ENCODE results near the gene ZNF442.
"Not testable (repeated sequence)": the region's sequence is repeated elsewhere in the genome, so short reads cannot be mapped to it uniquely, and the experiment has no call there.

The ZNF442 gene

DNA sequence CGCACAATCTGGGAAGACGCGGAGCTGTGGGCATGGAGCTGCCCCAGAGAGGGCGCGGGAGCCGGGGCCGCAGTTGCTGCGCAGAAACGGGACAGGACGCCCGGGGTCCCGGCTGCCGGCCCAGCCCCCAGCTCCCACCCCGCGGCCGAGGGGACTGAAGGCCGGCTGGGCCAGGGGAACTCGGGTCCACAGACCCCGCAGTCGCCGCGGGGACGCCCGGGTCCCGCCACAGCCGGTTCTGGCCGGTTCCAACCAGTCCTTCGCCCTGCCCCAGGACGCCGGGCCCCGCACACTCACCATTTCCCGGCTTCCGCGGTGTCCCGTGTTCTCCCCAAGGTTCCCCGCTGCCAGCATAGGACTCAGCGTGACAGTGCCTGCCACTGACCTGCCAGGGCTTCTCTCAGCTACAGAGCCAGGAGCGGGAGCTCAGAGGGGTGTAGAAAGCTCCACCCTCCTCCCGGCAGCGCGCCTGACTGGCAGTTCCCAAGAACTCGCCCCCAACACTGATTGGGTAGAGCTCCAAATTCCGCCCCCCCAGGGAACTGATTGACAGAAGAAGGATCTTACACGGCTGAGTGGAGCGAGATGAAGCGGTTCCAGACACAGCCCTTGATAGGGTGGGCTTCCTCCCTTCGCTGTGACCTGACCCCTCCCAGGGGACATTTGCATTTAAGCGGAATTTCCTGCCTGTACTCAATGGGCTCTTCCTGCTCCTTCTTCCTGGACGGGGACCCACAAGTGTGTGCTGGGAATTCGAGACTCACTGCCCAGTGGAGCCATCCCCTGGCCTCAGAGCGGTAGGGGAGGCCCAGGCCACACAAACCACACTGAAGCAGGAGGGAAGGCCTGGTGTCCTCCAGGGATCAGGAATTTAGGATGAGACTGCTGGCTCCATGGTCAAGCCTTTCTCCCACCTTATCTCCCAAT lies at the start of gene ZNF442:
ZNF442 (minus strand) TSS at position 448 of the 927 bp plus-strand sequence. CDS start 2,052 bp downstream, outside the sequence.
- in situ Hi-C loops (cut with MboI; ENCODE audit: low pct_unique_long_range_greater_than_20kb, low sequenced_read_pairs), result no loop called here
- peak; percentile 98 for DNase-seq

DNA sequence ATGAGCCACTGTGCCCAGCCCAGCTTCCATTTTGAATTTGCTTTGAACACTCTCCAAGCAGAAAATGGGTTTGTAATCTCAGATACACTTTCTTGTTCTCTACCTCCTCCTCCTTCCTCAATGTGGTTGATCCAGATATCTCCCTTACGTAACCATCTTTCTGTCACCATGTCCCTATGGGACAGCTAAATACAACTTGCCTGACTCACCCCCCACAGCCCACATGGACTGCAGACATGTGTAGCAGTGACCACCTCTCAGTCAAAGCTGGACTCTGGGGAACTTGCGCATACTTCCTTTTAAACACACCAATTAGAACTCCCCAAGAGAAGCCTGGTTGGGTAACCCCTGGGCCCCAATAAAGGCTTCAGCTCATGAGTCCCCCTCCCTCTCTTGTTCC lies 46.4 kb upstream of the ZNF442 start:
- no peak for DNase-seq
- in situ Hi-C loops (cut with MboI; ENCODE audit: low pct_unique_long_range_greater_than_20kb, low sequenced_read_pairs), result no loop called here

DNA sequence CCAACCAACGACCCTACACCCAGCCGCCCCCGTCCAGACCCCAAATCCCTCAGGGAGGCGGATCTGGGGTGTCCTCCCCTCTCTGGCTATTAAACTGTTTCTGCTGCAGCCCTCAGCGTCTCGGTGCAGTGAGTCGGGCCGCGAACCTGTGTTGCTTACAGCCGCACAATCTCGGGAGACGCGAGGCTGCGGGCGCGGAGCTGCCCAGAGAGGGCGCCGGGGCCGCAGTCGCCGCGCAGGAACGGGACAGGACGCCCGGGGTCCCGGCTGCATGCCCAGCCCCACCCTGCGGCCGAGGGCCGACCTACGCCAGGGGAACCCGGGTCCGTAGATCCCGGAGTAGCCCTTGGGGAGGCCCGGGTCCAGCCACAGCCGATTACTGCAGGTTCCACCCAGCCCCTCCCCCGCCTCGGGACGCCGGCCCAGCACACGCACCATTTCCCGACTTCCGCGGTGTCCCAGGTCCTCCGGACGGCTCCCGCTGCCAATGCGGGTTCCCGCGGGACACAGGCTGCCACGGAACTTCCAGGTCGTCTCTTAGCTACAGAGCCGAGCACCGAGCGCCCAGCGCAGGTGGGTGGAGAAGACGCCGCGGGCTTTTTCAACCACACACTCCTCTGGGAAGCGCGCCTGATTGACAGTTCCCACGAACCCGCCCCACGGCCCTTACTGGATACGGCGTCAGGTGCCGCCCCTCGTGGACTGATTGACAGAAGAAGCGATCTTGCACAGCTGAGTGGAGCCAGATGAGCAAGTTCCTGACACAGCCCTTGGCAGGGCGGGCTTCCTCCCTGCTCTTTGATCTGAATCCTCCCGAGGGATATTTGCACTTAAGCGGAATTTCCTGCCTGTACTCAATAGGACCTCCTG lies 35.4 kb upstream of the ZNF442 start, which contains the start of gene ZNF799:
ZNF799 (minus strand) TSS at position 639 of the 870 bp plus-strand sequence; CDS start at position 438, 201 bp downstream.
- in situ Hi-C loops (cut with MboI; ENCODE audit: low pct_unique_long_range_greater_than_20kb, low sequenced_read_pairs), result no loop called here
- peak; percentile 97 for DNase-seq

DNA sequence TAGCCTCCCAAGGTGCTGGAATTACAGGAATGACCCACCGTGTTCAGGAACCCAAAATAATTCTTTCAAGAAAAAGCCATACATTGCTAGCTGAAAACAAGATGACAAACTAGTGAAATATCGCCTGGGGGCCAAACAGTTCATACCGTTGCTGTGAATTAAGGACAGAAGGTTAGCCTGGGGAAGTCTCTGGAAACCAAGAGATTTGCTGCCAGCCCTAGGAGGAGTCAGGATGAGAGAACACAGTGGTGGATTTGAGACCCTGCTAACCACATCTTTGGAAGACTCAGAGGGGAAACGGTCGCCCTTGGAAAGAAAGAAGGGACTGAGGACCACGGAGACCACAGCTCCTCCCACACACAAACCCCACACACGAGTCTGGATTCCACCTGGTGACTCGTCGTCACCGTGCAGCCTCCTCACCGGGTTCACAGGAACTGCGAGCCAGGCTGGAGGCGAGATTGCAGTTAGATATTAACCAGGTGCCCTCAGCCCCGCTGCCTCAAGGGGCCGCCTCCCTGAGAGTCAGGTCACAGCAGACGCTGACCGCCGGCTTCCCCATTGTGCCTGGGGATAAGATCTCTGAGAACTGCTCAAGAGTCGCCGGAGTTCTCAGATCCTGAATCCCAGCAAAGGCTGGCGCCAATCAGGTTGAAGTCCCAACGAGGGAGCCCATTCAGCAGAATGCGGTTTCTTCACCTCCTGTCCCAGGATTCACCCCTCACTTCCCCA lies 34.6 kb upstream of the ZNF442 start:
- in situ Hi-C loops (cut with MboI; ENCODE audit: low pct_unique_long_range_greater_than_20kb, low sequenced_read_pairs), result not testable (repeated sequence)
- DNase-seq, result peak; percentile 38

DNA sequence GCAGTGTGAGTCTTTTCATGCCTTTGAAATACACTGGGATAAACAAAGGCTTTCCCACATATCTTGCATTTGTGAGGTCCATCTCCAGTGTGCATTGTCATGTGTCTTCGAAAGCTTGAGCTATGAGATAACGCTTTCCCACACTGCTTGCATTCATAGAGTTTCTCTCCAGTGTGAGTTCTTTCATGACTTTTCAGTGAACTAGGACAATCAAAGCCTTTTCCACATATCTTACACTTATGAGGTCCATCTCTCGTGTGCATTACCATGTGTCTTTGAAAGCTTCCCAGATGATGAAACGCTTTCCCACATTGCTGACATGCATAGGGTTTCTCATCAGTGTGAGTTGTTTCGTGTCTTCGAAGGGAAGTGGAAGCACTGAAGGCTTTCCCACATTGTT lies 25.7 kb upstream of the ZNF442 start:
- DNase-seq; in situ Hi-C loops (cut with MboI; ENCODE audit: low pct_unique_long_range_greater_than_20kb, low sequenced_read_pairs): not testable (repeated sequence)

DNA sequence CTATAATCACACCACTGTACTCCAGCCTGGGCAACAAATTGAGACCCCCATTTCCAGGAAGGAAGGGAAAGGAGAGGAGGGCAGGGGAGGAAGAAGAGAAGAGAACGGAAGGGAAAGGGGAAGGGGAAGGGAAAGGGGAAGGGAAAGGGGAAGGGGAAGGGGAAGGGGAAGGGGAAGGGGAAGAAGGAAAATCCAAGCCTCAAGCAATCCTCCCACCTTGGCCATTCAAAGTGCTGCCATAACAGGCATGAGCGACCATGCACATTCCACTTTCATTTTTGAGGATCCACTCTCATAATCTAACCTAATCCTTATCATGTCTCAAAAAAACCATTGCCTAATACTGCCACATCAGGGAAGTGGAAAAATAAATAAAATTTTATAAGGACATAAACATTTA lies 20.9 kb upstream of the ZNF442 start:
- in situ Hi-C loops (cut with MboI; ENCODE audit: low pct_unique_long_range_greater_than_20kb, low sequenced_read_pairs); DNase-seq: not testable (repeated sequence)

DNA sequence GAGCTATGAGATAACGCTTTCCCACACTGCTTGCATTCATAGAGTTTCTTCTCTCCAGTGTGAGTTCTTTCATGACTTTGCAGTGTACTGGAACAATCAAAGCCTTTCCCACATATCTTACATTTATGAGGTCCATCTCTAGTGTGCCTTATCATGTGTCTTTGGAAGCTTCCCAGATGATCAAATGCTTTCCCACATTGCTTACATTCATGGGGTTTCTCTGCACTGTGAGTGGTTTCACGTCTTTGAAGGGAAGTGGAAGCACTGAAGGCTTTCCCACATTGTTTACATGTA lies 14.9 kb upstream of the ZNF442 start:
- no peak for DNase-seq
- in situ Hi-C loops (cut with MboI; ENCODE audit: low pct_unique_long_range_greater_than_20kb, low sequenced_read_pairs), result no loop called here

DNA sequence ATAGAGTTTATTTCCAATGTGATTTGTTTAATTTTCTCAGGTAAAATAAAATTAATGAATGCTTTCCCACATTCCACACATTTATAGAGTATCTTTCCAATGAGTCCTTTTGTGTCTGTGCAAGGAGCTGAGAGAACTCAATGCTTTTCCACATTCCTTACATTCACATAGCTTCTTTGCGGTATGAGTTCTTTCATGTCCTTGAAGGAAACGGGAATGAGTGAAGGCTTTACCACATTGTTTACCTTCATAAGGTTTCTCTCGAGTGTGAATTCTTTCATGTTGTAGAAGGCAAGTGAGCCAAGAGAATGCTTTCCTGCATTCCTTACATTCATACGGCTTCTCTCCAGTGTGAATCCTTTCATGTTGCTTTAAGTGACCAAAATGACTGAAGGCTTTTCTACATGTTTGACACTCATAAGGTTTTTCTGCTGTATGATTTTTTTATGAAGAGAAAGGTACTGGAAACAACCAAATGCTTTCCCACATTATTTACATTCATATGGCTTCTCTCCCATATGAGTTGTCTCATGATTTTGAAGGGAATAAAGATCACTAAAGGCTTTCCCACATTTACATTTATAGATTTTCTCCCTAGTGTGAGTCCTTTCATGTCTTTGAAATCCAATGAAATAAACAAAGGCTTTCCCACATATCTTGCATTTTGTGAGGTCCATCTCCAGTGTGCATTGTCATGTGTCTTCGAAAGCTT lies 14.4 kb upstream of the ZNF442 start:
- DNase-seq, result no peak
- in situ Hi-C loops (cut with MboI; ENCODE audit: low pct_unique_long_range_greater_than_20kb, low sequenced_read_pairs), result no loop called here

DNA sequence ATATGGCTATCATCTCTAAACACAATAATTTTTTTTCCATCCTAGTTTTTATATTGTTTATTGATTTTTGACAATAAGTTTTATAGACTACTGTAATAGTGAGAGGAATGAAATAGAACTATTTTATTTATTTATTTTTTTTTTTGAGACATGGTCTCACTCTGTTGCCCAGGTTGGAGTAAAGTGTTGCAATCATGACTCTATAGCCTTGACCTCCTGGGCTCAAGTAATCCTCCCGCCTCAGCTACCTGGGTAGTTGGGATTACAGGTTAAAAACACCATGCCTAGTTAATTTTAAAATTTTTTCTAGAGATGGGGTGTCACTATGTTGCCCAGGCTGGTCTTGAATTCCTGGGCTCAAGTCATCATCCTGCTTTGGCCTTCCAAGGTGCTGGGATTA lies 8.5 kb upstream of the ZNF442 start:
- in situ Hi-C loops (cut with MboI; ENCODE audit: low pct_unique_long_range_greater_than_20kb, low sequenced_read_pairs), result no loop called here
- DNase-seq, result no peak

DNA sequence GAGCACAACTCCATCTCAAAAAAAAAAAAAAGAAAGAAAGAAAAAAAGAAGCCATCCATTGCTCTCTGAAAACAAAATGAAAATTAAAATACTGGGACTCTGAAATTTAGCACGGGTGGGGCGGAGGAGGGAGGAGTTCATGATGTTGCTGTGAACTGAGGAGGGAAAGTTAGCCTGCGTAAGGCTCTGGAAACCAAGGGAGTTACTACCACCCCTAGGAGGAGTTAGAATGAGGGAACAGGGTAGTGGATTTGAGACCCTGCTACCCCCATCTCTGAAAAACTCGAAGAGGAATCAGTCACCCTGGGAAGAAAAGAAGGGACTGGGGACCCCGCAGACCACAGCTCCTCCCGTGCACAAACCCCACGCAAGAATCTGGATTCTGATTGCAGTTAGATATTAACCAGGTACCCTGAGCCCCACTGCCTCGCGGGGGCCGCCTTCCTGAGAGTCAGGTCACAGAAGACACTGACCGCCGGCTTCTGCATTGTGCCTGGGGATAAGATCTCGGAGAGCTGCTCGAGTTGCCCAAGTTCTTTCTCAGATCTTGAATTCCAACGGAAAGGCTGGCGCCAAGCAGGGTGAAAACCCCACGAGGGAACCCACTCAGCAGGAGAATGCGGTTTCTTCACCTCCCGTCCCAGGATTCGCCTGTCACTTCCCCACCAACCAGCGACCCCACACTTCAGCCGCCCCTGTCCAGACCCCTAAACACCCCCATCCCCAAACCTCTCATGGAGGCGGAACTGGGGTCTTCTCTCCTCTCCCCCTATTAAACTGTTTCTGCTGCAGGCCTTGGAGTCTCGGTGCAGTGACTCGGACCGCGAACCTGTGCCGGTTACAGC lies 870 bp downstream of the ZNF442 start:
- peak; percentile 31 for DNase-seq
- in situ Hi-C loops (cut with MboI; ENCODE audit: low pct_unique_long_range_greater_than_20kb, low sequenced_read_pairs), result no loop called here

DNA sequence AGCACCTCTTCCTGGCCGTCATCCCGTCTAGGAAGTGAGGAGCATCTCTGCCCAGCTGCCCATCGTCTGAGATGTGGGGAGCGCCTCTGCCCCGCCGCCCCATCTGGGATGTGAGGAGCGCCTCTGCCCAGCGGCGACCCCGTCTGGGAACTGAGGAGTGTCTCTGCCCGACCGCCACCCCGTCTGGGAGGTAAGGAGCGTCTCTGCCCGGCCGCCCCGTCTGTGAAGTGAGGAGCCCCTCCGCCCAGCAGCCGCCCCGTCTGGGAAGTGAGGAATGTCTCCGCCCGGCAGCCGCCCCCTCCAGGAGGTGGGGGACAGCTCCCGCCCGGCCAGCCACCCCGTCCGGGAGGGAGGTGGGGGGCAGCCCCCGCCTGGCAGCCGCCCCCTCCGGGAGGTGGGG lies 3.2 kb downstream of the ZNF442 start:
- in situ Hi-C loops (cut with MboI; ENCODE audit: low pct_unique_long_range_greater_than_20kb, low sequenced_read_pairs); DNase-seq: not testable (repeated sequence)

DNA sequence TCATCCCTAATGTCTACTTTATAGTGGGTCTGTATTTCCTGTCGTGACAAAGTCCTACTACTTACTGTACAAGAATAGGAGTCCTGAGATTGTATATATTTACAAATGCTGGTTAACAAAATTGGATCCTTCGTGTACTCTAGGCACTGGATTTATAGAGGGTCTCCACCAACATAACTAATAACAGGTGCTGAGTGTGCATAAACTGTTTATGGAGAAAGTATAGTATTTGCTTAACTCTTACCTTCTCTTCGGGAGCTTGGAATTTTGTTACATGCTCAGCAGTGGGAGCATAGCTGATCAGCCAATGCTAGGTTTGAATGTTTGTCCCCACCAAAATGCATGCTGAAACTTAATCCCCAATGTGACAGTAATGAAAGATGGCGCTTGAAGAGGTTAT lies 12.1 kb downstream of the ZNF442 start:
- in situ Hi-C loops (cut with MboI; ENCODE audit: low pct_unique_long_range_greater_than_20kb, low sequenced_read_pairs), result no loop called here
- DNase-seq, result no peak

DNA sequence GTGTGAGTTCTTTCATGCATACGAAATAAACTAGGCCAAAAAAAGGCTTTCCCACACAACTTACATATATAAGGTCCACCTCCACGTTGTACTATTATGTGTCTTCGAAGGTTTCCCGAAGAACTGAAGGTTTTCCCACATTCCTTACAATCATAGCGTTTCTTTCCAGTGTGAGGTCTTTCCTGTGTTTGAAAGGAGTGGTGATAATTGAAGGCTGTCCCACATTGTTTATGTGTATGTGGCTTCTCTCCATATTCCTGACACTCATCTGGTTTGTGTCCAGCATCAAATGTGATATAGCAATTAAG lies 14.6 kb downstream of the ZNF442 start:
- DNase-seq, result no peak
- in situ Hi-C loops (cut with MboI; ENCODE audit: low pct_unique_long_range_greater_than_20kb, low sequenced_read_pairs), result no loop called here

DNA sequence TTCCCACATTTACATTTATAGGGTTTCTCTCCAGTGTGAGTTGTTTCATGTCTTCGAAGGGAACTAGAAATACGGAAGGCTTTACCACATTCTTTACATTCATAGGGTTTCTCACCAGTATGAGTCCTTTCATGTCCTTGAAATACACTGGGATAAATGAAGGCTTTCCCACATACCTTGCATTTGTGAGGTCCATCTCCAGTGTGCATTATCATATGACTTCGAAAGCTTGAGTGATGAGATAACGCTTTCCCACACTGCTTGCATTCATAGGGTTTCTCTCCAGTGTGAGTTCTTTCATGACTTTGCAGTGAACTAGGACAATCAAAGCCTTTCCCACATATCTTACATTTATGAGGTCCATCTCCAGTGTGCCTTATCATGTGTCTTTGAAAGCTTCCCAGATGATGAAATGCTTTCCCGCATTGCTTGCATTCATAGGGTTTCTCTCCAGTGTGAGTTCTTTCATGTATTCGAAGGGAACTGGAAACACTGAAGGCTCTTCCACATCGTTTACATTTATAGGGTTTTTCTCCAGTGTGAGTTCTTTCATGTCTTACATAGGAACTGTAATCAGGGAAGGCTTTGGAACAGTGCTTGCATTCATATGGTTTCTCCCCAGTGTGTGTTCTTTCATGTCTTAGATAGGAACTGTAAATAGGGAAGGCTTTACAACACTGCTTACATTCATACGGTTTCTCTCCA lies 15.1 kb downstream of the ZNF442 start:
- no peak for DNase-seq
- in situ Hi-C loops (cut with MboI; ENCODE audit: low pct_unique_long_range_greater_than_20kb, low sequenced_read_pairs), result no loop called here

DNA sequence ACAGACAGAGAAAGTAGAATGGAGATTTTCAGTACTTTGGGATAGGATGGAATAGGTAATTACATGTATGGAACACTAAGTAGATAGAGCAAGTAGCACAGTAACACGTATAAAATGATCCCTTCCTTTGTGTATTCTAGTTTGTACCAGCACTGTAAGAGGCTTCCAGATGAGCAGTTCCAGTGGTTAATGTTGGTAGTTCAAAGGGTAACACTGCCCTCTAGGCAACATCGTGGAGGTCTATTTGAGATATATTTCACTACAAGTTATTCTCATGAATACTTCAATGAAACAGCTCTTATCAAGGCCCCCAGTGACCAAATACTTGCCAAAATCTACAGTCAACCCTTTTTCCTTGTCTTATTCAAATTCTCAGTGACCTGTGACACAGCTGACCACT lies 18.6 kb downstream of the ZNF442 start:
- in situ Hi-C loops (cut with MboI; ENCODE audit: low pct_unique_long_range_greater_than_20kb, low sequenced_read_pairs), result no loop called here
- DNase-seq, result no peak

DNA sequence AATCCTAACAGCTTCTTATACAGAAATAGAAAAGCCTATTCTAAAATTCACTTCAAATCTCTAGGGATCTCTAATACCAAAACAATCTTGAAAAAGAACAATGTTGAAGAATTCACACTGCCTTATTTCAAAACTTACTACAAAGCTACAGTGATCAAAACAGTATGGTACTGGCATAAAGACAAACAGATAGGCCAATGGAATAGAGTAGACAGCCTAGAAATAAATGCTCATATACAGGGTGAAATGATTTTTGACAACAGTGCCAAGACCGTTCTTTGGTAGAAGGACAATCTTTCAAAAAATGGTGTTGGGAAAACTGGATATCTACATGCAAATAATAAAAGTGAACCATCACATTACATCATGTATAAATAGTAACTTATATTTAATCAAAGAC lies 20.3 kb downstream of the ZNF442 start:
- no peak for DNase-seq
- in situ Hi-C loops (cut with MboI; ENCODE audit: low pct_unique_long_range_greater_than_20kb, low sequenced_read_pairs), result no loop called here

Measured in KBM-7 (cell line).